HFFc6 (cell line): ENCODE results near the gene CPNE9. TPM values are rescaled to one million over a fixed set of nuclear protein-coding genes. Genes with fewer than 3 reads are reported as not detected.
A peak's percentile ranks its signal among the peaks of the same experiment; 100 is the strongest.

Source experiments
- DNase-seq: peaks from one replicate; pipeline ENCODE4 v3.0.0-alpha.2; 2018
- H3K27ac Mint-ChIP-seq: 2 replicates; pipeline ENCODE4 v1.8.0; 2020; ENCODE audit warnings: mild to moderate bottlenecking, mixed read lengths
- H3K27me3 Mint-ChIP-seq: 2 replicates; pipeline ENCODE4 v1.8.0; 2021; ENCODE audit warnings: mild to moderate bottlenecking, moderate library complexity, mixed read lengths; ENCODE audit not compliant: insufficient read depth
- H3K36me3 Mint-ChIP-seq: 2 replicates; pipeline ENCODE4 v1.8.0; 2021; ENCODE audit warnings: low read depth, mixed read lengths
- H3K4me1 Mint-ChIP-seq: 2 replicates; pipeline ENCODE4 v1.8.0; 2020; ENCODE audit warnings: low read depth, mixed read lengths
- H3K4me3 Mint-ChIP-seq: 2 replicates; pipeline ENCODE4 v1.8.0; 2020; ENCODE audit warnings: mild to moderate bottlenecking, moderate library complexity, mixed read lengths
- H3K9me3 Mint-ChIP-seq: 2 replicates; pipeline ENCODE4 v1.8.0; 2020; ENCODE audit warnings: mild to moderate bottlenecking, mixed read lengths
- CTCF ChIP-seq: fragments of 200-600 bp; sonication (generic); IDR thresholded peaks from 2 replicates; pipeline ENCODE4 v1.5.0; 2021; ENCODE audit warnings: antibody characterized with exemption, mild to moderate bottlenecking
- total RNA-seq, 6 experiments: library from RNA; stranded (reverse); fragmentation: NEBNext Ultra II Directional; extraction: Animal tissue kit (Norgen Biotek cat#: 25700); gene quantifications; 2 replicates in 1 of 6; 3 replicates in 5 of 6; pipeline ENCODE4 v1.2.3, GENCODE V29; 2021

The CPNE9 gene
- total RNA-seq, 6 experiments from 2014 or later, result not detected

GRCh38 chr3:9715764-9716437 is 12.3 kb downstream of the CPNE9 start:
- Mint-ChIP-seq H3K4me3 (no peak overlapping the region), H3K9me3 (no peaks in the 10 kb centered on the region), H3K36me3 (no peaks in the 10 kb centered on the region), H3K27ac (no peak overlapping the region; the same call in 1 of the 2 replicates), H3K4me1 (peaks cover 9% of the 10 kb centered on the region), H3K27me3 (peaks cover 28% of the 10 kb centered on the region)
- peak; percentile 82 for TF ChIP-seq CTCF
- DNase-seq, result peak; percentile 84

GRCh38 chr3:9716801-9717555 is 13.3 kb downstream of the CPNE9 start:
- DNase-seq, result no peak
- H3K4me1 Mint-ChIP-seq, result peaks cover 15% of the 10 kb centered on the region
- H3K36me3 Mint-ChIP-seq, result no peaks in the 10 kb centered on the region
- no peak overlapping the region for H3K4me3 Mint-ChIP-seq
- no peaks in the 10 kb centered on the region for H3K9me3 Mint-ChIP-seq
- H3K27ac Mint-ChIP-seq, result no peak overlapping the region
- H3K27me3 Mint-ChIP-seq, result peaks cover 25% of the 10 kb centered on the region
- TF ChIP-seq CTCF, result no peak

- no peaks in the 10 kb centered on the region for H3K36me3 Mint-ChIP-seq
- no peak for TF ChIP-seq CTCF
- H3K27ac Mint-ChIP-seq, result no peak overlapping the region
- no peaks in the 10 kb centered on the region for H3K9me3 Mint-ChIP-seq
- no peak for DNase-seq
- H3K4me3 Mint-ChIP-seq, result no peak overlapping the region
- H3K4me1 Mint-ChIP-seq, result peaks cover 15% of the 10 kb centered on the region
- peaks cover 19% of the 10 kb centered on the region for H3K27me3 Mint-ChIP-seq
Measured at GRCh38 chr3:9717563-9717962, 13.9 kb downstream of the CPNE9 start.

GRCh38 chr3:9718118-9718517 is 14.5 kb downstream of the CPNE9 start:
- Mint-ChIP-seq H3K4me1 (peaks cover 15% of the 10 kb centered on the region), H3K36me3 (no peaks in the 10 kb centered on the region), H3K4me3 (no peak overlapping the region), H3K27me3 (peaks cover 17% of the 10 kb centered on the region), H3K9me3 (no peaks in the 10 kb centered on the region), H3K27ac (no peak overlapping the region)
- TF ChIP-seq CTCF, result no peak
- DNase-seq, result no peak

GRCh38 chr3:9721015-9721699 is 17.5 kb downstream of the CPNE9 start:
- TF ChIP-seq CTCF, result no peak
- H3K27me3 Mint-ChIP-seq, result peaks cover 20% of the 10 kb centered on the region
- no peaks in the 10 kb centered on the region for H3K9me3 Mint-ChIP-seq
- no peak overlapping the region for H3K4me3 Mint-ChIP-seq
- DNase-seq, result peak; percentile 10
- no peak overlapping the region for H3K27ac Mint-ChIP-seq
- peaks cover 10% of the 10 kb centered on the region for H3K4me1 Mint-ChIP-seq
- no peaks in the 10 kb centered on the region for H3K36me3 Mint-ChIP-seq
